ENCODE measurements around the gene LCK. TPM values are rescaled to one million over a fixed set of nuclear protein-coding genes. Genes with fewer than 3 reads are reported as not detected.
"Not testable (repeated sequence)": the region's sequence is repeated elsewhere in the genome, so short reads cannot be mapped to it uniquely, and the experiment has no call there.

The LCK gene
- total RNA-seq, 2 experiments from 2014 or later = 464 to 488 TPM

- Mint-ChIP-seq H3K27ac (peak overlapping the region; percentile 86), H3K27me3 (ENCODE audit: low read depth) (no peaks in the 10 kb centered on the region), H3K4me3 (no peak overlapping the region), H3K9me3 (ENCODE audit: insufficient read depth) (no peaks in the 10 kb centered on the region), H3K4me1 (ENCODE audit: low read depth) (peaks cover 59% of the 10 kb centered on the region), H3K36me3 (ENCODE audit: low read depth) (peaks cover 82% of the 10 kb centered on the region)
- no peak for DNase-seq
- ATAC-seq = no peak
- POLR2A ChIA-PET = interaction anchor here (0.6 to 2.1 kb wide), 5 partner anchors 17 to 65 kb away, joined by 3 to 15 read pairs (median 4); partner anchors contain the start of genes HDAC1 and LCK
- CTCF ChIA-PET = interaction anchor here (1.0 to 2.0 kb wide), 3 partner anchors 24 to 59 kb away, joined by 4 to 9 read pairs (median 6); partner anchors contain the start of genes FAM167B and LCK
These were observed 23.7 kb downstream of the LCK start for GRCh38 chr1:32274646-32275340.

GRCh38 chr1:32275424-32275823, 24.4 kb downstream of the LCK start:
- CTCF ChIA-PET = interaction anchor here (2.0 kb wide), 1 partner anchor 27 kb away, joined by 9 read pairs; the partner anchor contains the start of gene FAM167B
- no peak for ATAC-seq
- POLR2A ChIA-PET = no interaction called here

GRCh38 chr1:32276032-32276782, 25.1 kb downstream of the LCK start:
- Mint-ChIP-seq H3K4me1 (ENCODE audit: low read depth) (peaks cover 53% of the 10 kb centered on the region), H3K27ac (peak overlapping the region; percentile 43), H3K36me3 (ENCODE audit: low read depth) (peaks cover 88% of the 10 kb centered on the region), H3K9me3 (ENCODE audit: insufficient read depth) (no peaks in the 10 kb centered on the region), H3K27me3 (ENCODE audit: low read depth) (no peaks in the 10 kb centered on the region), H3K4me3 (no peak overlapping the region)
- DNase-seq = no peak
- ChIA-PET POLR2A (interaction anchor here (0.6 kb wide), 1 partner anchor 22 kb away, joined by 3 read pairs; no protein-coding TSS in a partner anchor), CTCF (interaction anchor here (1.3 kb wide), 1 partner anchor 60 kb away, joined by 5 read pairs; no protein-coding TSS in a partner anchor)
- ATAC-seq = no peak

More at GRCh38 chr1:32275424-32275823, 24.4 kb downstream of the LCK start:
- H3K27ac Mint-ChIP-seq = peak overlapping the region; percentile 86
- no peaks in the 10 kb centered on the region for H3K9me3 Mint-ChIP-seq (ENCODE audit: insufficient read depth)
- H3K4me3 Mint-ChIP-seq = no peak overlapping the region
- H3K27me3 Mint-ChIP-seq (ENCODE audit: low read depth) = no peaks in the 10 kb centered on the region
- no peak for DNase-seq
- H3K36me3 Mint-ChIP-seq (ENCODE audit: low read depth) = peaks cover 84% of the 10 kb centered on the region
- peaks cover 56% of the 10 kb centered on the region for H3K4me1 Mint-ChIP-seq (ENCODE audit: low read depth)

GRCh38 chr1:32284777-32285176, 33.7 kb downstream of the LCK start:
- H3K27ac Mint-ChIP-seq; ATAC-seq; H3K4me3 Mint-ChIP-seq; H3K27me3 Mint-ChIP-seq (ENCODE audit: low read depth); H3K4me1 Mint-ChIP-seq (ENCODE audit: low read depth); DNase-seq; POLR2A ChIA-PET; CTCF ChIA-PET; H3K9me3 Mint-ChIP-seq (ENCODE audit: insufficient read depth): not testable (repeated sequence)
- peaks cover 56% of the 10 kb centered on the region for H3K36me3 Mint-ChIP-seq (ENCODE audit: low read depth)

GRCh38 chr1:32285658-32286057, 34.6 kb downstream of the LCK start:
- ATAC-seq = no peak

GRCh38 chr1:32286763-32287162, 35.7 kb downstream of the LCK start:
- ChIA-PET POLR2A (interaction anchor here (0.6 to 1.1 kb wide), 3 partner anchors 12 to 877 kb away, joined by 3 to 5 read pairs (median 3); no protein-coding TSS in a partner anchor), CTCF (no interaction called here)

More at GRCh38 chr1:32285658-32286057, 34.6 kb downstream of the LCK start:
- POLR2A ChIA-PET = no interaction called here
- no peaks in the 10 kb centered on the region for H3K9me3 Mint-ChIP-seq (ENCODE audit: insufficient read depth)
- CTCF ChIA-PET = no interaction called here
- H3K4me3 Mint-ChIP-seq = no peak overlapping the region
- H3K36me3 Mint-ChIP-seq (ENCODE audit: low read depth) = peaks cover 49% of the 10 kb centered on the region
- no peak overlapping the region for H3K27ac Mint-ChIP-seq
- DNase-seq = no peak
- H3K27me3 Mint-ChIP-seq (ENCODE audit: low read depth) = no peaks in the 10 kb centered on the region
- H3K4me1 Mint-ChIP-seq (ENCODE audit: low read depth) = peaks cover 11% of the 10 kb centered on the region

GRCh38 chr1:32289256-32289655, 38.2 kb downstream of the LCK start:
- Mint-ChIP-seq H3K9me3 (ENCODE audit: insufficient read depth) (no peaks in the 10 kb centered on the region), H3K27me3 (ENCODE audit: low read depth) (no peaks in the 10 kb centered on the region), H3K4me3 (no peak overlapping the region), H3K36me3 (ENCODE audit: low read depth) (peaks cover 37% of the 10 kb centered on the region), H3K27ac (no peak overlapping the region), H3K4me1 (ENCODE audit: low read depth) (peaks cover 33% of the 10 kb centered on the region)
- ChIA-PET CTCF (interaction anchor here (4.1 to 4.9 kb wide), 2 partner anchors 41 to 74 kb away, joined by 30 to 42 read pairs; partner anchors contain the start of gene FAM167B), POLR2A (interaction anchor here (1.5 kb wide), 1 partner anchor 41 kb away, joined by 3 read pairs; no protein-coding TSS in a partner anchor)
- ATAC-seq (no peak), DNase-seq (no peak)

More at GRCh38 chr1:32286763-32287162, 35.7 kb downstream of the LCK start:
- H3K27me3 Mint-ChIP-seq (ENCODE audit: low read depth) = no peaks in the 10 kb centered on the region
- peaks cover 20% of the 10 kb centered on the region for H3K4me1 Mint-ChIP-seq (ENCODE audit: low read depth)
- H3K36me3 Mint-ChIP-seq (ENCODE audit: low read depth) = peaks cover 39% of the 10 kb centered on the region
- no peak for ATAC-seq
- no peaks in the 10 kb centered on the region for H3K9me3 Mint-ChIP-seq (ENCODE audit: insufficient read depth)
- H3K27ac Mint-ChIP-seq = no peak overlapping the region
- no peak overlapping the region for H3K4me3 Mint-ChIP-seq
- DNase-seq = no peak

GRCh38 chr1:32291145-32291707, 40.2 kb downstream of the LCK start:
- no peak for DNase-seq
- peaks cover 35% of the 10 kb centered on the region for H3K36me3 Mint-ChIP-seq (ENCODE audit: low read depth)
- H3K4me1 Mint-ChIP-seq (ENCODE audit: low read depth) = peaks cover 50% of the 10 kb centered on the region
- CTCF ChIA-PET = interaction anchor here (0.6 to 4.9 kb wide), 19 partner anchors 8 to 119 kb away, joined by 3 to 42 read pairs (median 4); partner anchors contain the start of genes CCDC28B, FAM167B, LCK and MARCKSL1
- H3K4me3 Mint-ChIP-seq = peak overlapping the region; percentile 100
- H3K9me3 Mint-ChIP-seq (ENCODE audit: insufficient read depth) = no peaks in the 10 kb centered on the region
- no peaks in the 10 kb centered on the region for H3K27me3 Mint-ChIP-seq (ENCODE audit: low read depth)
- peak overlapping the region; percentile 98 for H3K27ac Mint-ChIP-seq
- ATAC-seq = no peak
- POLR2A ChIA-PET = interaction anchor here (0.6 to 2.6 kb wide), 22 partner anchors 8 to 183 kb away, joined by 3 to 20 read pairs (median 3); partner anchors contain the start of genes CCDC28B, IQCC, KPNA6 and LCK

- ATAC-seq (peak; percentile 99), DNase-seq (peak; percentile 98)
- ChIA-PET CTCF (interaction anchor here (0.6 to 4.9 kb wide), 16 partner anchors 9 to 120 kb away, joined by 3 to 42 read pairs (median 4); partner anchors contain the start of genes CCDC28B, FAM167B, LCK and MARCKSL1), POLR2A (interaction anchor here (0.6 to 2.6 kb wide), 23 partner anchors 9 to 184 kb away, joined by 3 to 20 read pairs (median 3); partner anchors contain the start of genes CCDC28B, KPNA6, LCK and MARCKSL1)
- peaks cover 34% of the 10 kb centered on the region for H3K36me3 Mint-ChIP-seq (ENCODE audit: low read depth)
- no peaks in the 10 kb centered on the region for H3K27me3 Mint-ChIP-seq (ENCODE audit: low read depth)
- H3K27ac Mint-ChIP-seq = peak within 1 kb of the TSS; percentile 98
- H3K4me3 Mint-ChIP-seq = peak within 1 kb of the TSS; percentile 100
- peaks cover 57% of the 10 kb centered on the region for H3K4me1 Mint-ChIP-seq (ENCODE audit: low read depth)
- no peaks in the 10 kb centered on the region for H3K9me3 Mint-ChIP-seq (ENCODE audit: insufficient read depth)
These were observed 40.9 kb downstream of the LCK start, which contains the start of gene HDAC1 for GRCh38 chr1:32291708-32292538. HDAC1 (plus strand) TSS chr1:32292083; CDS start chr1:32292170, 87 bp downstream.

- POLR2A ChIA-PET = interaction anchor here (0.9 kb wide), 1 partner anchor 57 kb away, joined by 3 read pairs; no protein-coding TSS in a partner anchor
- H3K27me3 Mint-ChIP-seq (ENCODE audit: low read depth); DNase-seq; H3K9me3 Mint-ChIP-seq (ENCODE audit: insufficient read depth); CTCF ChIA-PET; H3K27ac Mint-ChIP-seq; ATAC-seq; H3K4me3 Mint-ChIP-seq: not testable (repeated sequence)
- Mint-ChIP-seq H3K36me3 (ENCODE audit: low read depth) (peaks cover 53% of the 10 kb centered on the region), H3K4me1 (ENCODE audit: low read depth) (peaks cover 40% of the 10 kb centered on the region)
These were observed 47.1 kb downstream of the LCK start for GRCh38 chr1:32298211-32298610.
